GM15510 (cell line): ENCODE measurements around the gene NDUFS7.

Experiments
- POLR2A ChIP-seq: IDR thresholded peaks from 3 replicates; pipeline ENCODE4 v1.6.1; 2011; ENCODE audit warnings: borderline replicate concordance; ENCODE audit not compliant: insufficient read length; ENCODE audit errors: extremely low read depth

Gene NDUFS7

GRCh38 chr19:1411255-1412191 is 27.8 kb downstream of the NDUFS7 start:
- no peak for TF ChIP-seq POLR2A

GRCh38 chr19:1412323-1412923 is 28.7 kb downstream of the NDUFS7 start:
- no peak for TF ChIP-seq POLR2A

- no peak for TF ChIP-seq POLR2A
These were observed 29.5 kb downstream of the NDUFS7 start for GRCh38 chr19:1412995-1413800.

GRCh38 chr19:1416014-1416841 is 32.5 kb downstream of the NDUFS7 start:
- TF ChIP-seq POLR2A, result no peak

GRCh38 chr19:1417145-1417544 is 33.4 kb downstream of the NDUFS7 start:
- TF ChIP-seq POLR2A, result no peak

GRCh38 chr19:1417681-1418495 is 34.2 kb downstream of the NDUFS7 start:
- no peak for TF ChIP-seq POLR2A

- TF ChIP-seq POLR2A, result no peak
These were observed 34.7 kb downstream of the NDUFS7 start for GRCh38 chr19:1418496-1418775.

- no peak for TF ChIP-seq POLR2A
These were observed 35.4 kb downstream of the NDUFS7 start for GRCh38 chr19:1418951-1419738.

GRCh38 chr19:1420590-1420989 is 36.9 kb downstream of the NDUFS7 start:
- TF ChIP-seq POLR2A, result no peak

- TF ChIP-seq POLR2A, result no peak
These were observed 37.7 kb downstream of the NDUFS7 start for GRCh38 chr19:1421218-1421957.

GRCh38 chr19:1421958-1422305 is 38.2 kb downstream of the NDUFS7 start:
- TF ChIP-seq POLR2A, result no peak

GRCh38 chr19:1422360-1422759 is 38.7 kb downstream of the NDUFS7 start:
- no peak for TF ChIP-seq POLR2A

- TF ChIP-seq POLR2A, result no peak
These were observed 39.2 kb downstream of the NDUFS7 start for GRCh38 chr19:1422943-1423342.
